GM19351 (cell line): ENCODE results near the gene STX1A.
"Not testable (repeated sequence)": the region's sequence is repeated elsewhere in the genome, so short reads cannot be mapped to it uniquely, and the experiment has no call there.

Experiments
- ATAC-seq: cut with Tn5 transposase; IDR thresholded peaks from one replicate; pipeline ENCODE4 v1.9.1; 2021; ENCODE audit warnings: mild to moderate bottlenecking, moderate library complexity; ENCODE audit not compliant: unreplicated experiment

STX1A gene

DNA sequence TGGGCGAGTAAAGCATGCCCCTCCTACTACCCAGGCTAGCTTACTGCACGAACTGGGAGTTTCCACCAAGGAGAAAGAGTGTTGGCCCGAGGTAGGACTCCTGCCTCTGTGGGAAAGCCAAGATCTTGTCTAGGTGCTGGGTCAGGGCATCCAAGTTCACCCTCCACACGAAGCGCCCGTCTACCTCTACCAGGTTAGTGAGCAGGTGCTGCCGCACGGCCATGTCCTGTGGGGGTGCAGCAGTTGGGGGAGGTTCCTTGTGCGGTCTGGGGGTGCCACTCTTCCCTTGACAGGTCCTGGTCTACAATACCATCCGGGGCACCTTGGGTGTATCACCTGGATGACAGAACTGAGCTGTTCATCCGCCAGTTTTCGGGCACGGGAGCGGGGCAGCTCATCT lies 17.4 kb upstream of the STX1A start:
- no peak for ATAC-seq

GRCh38 chr7:73735528-73735905 lies 16.0 kb upstream of the STX1A start:
- no peak for ATAC-seq

- peak; percentile 43 for ATAC-seq
These were observed 15.4 kb upstream of the STX1A start for GRCh38 chr7:73734619-73735527.

DNA sequence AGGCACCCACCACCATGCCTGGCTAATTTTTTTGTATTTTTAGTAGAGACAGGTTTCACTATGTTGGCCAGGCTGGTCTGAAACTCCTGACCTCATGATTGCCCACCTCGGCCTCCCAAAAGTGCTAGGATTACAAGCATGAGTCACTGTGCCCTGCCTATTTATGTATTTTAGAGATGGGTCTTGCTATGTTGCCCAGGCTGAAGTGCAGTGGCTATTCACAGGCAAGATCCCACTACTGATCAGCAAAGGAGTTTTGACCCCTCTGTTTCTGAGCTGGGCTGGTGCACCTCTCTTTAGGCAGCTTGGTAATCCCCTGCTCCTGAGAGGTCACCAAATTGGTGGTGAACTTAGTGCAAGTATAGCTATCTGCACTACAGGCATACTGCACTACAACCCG lies 12.9 kb upstream of the STX1A start:
- no peak for ATAC-seq

- no peak for ATAC-seq
These were observed 11.0 kb upstream of the STX1A start for GRCh38 chr7:73730485-73730884.

DNA sequence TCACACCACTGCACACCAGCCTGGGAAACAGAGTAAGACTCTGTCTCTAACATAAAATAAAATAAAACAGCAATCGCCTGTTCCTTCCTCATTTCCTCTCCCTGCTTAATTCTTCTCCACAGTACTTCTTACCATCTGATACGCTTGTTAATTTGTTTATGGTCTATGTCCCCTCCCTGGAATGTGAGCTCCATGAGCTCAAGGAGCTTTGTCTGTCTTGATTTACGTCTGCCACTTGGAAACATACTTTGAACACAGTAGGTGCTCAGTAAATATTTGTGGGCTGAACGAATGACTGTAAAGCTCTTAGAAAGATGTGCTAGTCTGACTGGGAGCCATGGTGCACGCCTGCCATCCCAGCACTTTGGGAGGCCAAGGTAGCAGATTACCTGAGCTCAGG lies 9.1 kb upstream of the STX1A start:
- ATAC-seq, result no peak

DNA sequence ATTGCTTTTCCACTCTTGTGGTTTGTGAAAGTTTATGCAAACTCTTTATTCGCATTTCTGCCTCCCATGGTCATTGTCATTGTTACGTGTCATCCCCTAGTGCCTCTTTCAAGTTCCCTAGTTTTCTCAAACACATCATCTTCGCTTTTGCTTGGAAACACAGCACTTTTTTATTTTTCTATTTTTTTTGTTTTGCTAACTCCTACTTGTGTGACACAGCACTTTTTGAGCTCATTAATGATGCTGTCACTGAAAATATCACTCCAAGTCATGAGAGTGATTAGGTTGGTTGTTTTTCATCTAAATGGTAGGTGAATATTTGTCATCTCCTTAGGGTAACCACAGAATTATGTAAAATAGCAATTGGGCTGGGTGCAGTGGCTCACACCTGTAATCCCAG lies 8.5 kb upstream of the STX1A start:
- no peak for ATAC-seq

- no peak for ATAC-seq
These were observed 6.6 kb upstream of the STX1A start for GRCh38 chr7:73726083-73726466.

DNA sequence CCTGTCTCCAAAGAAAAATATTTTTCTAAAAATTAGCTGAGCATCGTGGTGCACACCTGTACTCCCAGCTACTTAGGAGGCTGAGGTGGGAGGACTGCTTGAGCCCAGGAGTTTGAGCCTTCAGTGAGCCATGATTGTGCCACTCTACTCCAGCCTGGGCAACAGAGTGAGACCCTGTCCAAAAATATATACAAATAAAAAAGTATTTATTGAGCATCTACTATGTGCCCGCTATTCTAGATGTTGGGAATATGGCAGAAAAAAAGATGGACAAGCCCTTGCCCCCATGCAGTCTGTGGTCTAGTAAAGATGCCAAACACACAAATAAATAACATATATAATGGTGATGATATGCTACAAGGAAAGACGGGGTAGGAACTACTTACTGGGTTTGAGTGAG lies 4.3 kb upstream of the STX1A start:
- no peak for ATAC-seq

DNA sequence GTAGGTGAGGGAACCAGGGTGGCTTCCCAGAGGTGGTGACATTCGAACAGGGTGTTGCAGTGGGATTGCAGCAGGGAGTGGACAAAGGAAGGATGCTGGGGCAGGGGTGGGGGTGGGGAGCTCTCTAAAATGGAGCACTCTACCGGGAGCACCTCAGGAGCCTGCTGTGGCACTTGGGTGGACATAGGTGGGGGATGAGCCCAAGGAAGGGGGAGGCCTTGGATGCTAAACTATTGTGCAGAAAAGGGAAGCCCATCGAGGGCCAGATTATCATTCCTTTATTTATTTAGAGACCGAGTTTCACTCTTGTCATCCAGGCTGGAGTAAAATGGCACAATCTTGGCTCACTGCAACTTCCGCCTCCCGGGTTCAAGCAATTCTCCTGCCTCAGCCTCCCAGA lies 3.3 kb upstream of the STX1A start:
- ATAC-seq, result no peak

GRCh38 chr7:73722182-73722581 lies 2.7 kb upstream of the STX1A start:
- not testable (repeated sequence) for ATAC-seq

GRCh38 chr7:73721377-73721817 lies 1.9 kb upstream of the STX1A start:
- ATAC-seq, result no peak

DNA sequence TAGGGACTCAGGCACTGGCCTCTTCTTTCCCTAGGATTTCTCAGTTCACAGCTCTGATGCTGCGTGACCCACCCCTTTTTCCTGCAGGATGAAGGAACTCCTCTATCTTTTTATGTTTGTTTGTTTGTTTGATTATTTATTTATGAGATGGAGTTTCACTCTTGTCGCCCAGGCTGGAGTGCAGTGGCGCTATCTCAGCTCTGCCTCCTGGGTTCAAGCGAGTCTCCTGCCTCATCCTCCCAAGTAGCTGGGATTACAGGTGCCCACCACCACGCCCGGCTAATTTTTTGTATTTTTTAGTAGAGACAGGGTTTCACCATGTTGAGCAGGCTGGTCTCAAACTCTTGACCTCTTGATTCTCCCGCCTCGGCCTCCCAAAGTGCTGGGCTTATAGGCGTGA lies 974 bp upstream of the STX1A start:
- not testable (repeated sequence) for ATAC-seq

GRCh38 chr7:73719806-73720169 lies 319 bp upstream of the STX1A start:
- ATAC-seq, result peak; percentile 6

DNA sequence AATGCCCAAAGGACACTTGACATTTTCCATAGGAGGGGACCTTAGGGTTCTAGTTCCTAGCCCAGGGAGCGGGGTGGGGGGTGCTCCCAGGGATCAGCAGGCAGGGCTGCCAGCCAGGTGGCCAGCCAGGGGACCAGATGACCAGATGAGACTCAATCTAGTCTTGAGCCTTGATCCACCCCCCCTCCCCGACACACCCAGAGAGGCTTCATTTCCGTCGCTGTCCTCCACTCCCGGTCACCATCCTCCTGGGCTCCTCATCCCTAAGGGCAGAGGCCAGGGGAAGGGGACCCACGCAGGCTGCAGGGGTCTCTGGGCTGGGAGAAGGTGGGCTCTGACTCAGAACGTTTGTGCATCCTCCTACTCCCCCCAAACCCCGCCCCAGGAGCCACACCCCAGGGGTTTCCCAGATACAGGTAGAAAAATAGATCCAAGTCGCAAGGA lies 1.0 kb downstream of the STX1A start:
- ATAC-seq, result no peak

DNA sequence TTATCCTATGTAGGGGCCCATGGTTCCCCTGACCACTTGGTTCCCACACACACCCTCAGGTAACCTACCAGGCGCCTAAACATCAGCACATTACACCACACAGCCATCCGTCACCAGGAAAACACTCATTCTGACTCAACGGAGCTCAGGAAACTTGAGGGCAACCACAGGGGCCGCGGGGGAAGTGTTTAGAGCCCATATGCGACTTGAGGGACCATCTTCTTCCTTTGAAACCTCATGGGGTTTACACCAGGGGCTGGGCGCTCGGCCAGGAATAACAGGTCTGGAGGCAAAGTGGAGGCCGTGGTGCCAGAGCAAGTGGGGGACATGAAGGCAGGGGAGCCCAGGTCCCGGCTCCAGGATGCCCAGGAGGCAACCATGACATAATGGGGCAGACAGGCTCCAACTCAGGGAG lies 1.5 kb downstream of the STX1A start:
- ATAC-seq, result no peak

- ATAC-seq, result no peak
These were observed 2.3 kb downstream of the STX1A start for GRCh38 chr7:73717025-73717807.

DNA sequence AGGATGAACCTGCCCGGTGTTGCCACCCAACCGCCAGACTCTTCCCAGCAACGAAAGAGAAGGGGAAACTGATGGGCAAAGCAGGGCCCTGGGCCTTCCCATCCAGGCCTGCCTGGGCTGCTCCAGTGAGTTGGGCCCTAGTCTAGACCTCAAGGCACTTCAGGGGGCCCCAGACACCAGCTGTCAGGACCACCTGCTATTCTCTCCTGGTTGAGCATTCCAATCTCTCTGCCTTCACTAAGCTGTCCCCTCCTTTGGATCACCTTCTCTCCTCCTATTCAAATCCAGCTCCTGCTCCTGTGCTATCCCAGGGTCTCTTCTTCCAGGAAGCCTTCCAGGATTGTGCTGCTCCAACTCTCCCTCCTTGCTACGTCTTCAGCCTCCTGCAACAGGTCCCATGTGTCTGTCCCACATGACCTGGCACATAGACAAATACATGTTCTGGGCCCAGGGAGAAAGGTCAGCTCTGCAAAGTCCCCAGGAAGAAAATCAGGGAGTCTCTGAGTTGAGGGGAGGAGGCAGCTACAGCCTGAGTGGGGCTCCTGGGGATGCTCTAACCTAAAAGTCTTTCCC lies 3.1 kb downstream of the STX1A start:
- no peak for ATAC-seq

DNA sequence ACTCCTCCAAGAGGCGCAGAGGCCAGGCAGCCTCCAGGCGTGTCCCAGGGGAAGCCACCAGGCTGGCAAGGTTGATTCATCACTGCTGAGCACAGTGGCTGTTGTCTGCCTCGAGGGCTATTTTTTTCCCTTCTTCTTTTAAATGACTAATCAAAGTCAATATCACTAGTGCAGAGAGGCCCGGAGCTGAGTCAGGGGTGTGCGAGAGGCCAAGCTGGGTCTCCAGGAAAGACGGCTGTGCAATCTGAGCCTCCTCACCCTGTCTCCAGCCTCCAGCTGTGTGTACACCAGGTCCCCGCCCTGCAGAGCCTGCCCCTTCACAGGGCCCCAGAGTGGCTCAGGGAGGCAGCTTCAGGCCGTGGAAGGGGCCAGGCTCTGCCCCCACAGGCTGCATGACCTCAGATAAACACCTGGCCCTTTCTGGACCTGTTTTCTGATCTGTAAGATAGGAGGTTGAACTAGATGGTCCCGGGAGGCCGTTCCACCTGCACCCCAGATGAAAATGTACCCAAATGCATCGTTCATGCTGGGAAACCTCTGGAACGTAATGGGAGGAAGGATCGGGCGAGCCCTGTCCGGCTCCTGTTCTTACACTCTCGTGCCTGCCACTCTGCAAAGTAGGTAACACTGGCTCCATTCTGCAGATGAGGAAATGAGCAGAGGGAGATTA lies 3.7 kb downstream of the STX1A start:
- ATAC-seq, result no peak

GRCh38 chr7:73713319-73713718 lies 6.2 kb downstream of the STX1A start:
- not testable (repeated sequence) for ATAC-seq

- ATAC-seq, result no peak
These were observed 6.7 kb downstream of the STX1A start for GRCh38 chr7:73712773-73713172.
